ENCODE measurements around the gene ATXN2L.

The ATXN2L gene

DNA sequence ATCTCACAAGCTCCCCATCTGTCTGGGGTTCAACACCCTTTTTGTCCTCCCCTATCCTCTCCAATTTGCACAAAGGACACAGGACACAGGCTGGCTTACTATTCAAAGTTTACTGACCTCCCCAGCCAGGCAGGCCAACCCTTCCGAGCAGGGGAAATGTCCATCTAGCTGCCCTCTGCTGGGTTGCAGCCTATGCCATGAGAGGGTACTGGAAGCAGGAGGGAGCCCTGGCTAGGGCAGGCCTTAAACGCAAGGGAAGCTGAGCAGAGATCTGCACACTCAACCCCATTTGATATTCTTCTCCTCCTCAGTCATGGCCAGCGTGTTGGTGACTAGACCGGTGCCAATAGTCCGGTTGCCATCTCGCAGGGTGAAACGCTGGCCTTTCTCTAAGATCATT, 19.9 kb downstream of the ATXN2L start:
- no peaks in the 10 kb centered on the region for H3K27me3 ChIP-seq (ENCODE audit: control insufficient read depth, insufficient read depth, low read length)
- no peaks in the 10 kb centered on the region for H3K9me3 ChIP-seq (ENCODE audit: control insufficient read depth, low read length)
- no peak overlapping the region for H3K9ac ChIP-seq (ENCODE audit: low read length)
- peaks cover 21% of the 10 kb centered on the region for H3K4me1 ChIP-seq (ENCODE audit: control insufficient read depth, insufficient read depth, low read length)
- peaks cover 7% of the 10 kb centered on the region for H3K36me3 ChIP-seq (ENCODE audit: control insufficient read depth, insufficient read depth, low read length)
- no peak overlapping the region for H3K4me3 ChIP-seq (ENCODE audit: low read length)

DNA sequence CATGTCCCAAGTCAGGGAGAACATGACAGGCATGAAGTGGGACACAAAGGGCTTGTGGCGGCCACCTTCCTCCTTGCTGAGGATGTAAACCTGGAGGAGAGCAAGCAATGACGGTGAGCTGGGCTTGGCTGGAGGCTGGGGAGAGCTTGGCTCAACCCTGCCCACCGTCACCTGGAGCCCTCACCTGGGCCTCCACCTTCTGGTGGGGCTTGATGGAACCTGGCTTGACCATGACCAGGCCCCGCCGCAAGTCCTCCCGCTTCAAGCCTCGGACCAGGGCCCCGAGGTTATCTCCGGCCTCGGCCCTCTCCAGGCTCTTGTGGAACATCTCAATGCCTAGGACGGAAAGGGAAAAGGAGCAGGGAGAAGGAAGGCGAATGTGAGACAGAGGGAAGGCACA, 21.0 kb downstream of the ATXN2L start:
- no peak overlapping the region for H3K4me3 ChIP-seq (ENCODE audit: low read length)
- peaks cover 21% of the 10 kb centered on the region for H3K4me1 ChIP-seq (ENCODE audit: control insufficient read depth, insufficient read depth, low read length)
- no peak overlapping the region for H3K9ac ChIP-seq (ENCODE audit: low read length)
- no peaks in the 10 kb centered on the region for H3K27me3 ChIP-seq (ENCODE audit: control insufficient read depth, insufficient read depth, low read length)
- peaks cover 7% of the 10 kb centered on the region for H3K36me3 ChIP-seq (ENCODE audit: control insufficient read depth, insufficient read depth, low read length)
- H3K9me3 ChIP-seq (ENCODE audit: control insufficient read depth, low read length): no peaks in the 10 kb centered on the region

DNA sequence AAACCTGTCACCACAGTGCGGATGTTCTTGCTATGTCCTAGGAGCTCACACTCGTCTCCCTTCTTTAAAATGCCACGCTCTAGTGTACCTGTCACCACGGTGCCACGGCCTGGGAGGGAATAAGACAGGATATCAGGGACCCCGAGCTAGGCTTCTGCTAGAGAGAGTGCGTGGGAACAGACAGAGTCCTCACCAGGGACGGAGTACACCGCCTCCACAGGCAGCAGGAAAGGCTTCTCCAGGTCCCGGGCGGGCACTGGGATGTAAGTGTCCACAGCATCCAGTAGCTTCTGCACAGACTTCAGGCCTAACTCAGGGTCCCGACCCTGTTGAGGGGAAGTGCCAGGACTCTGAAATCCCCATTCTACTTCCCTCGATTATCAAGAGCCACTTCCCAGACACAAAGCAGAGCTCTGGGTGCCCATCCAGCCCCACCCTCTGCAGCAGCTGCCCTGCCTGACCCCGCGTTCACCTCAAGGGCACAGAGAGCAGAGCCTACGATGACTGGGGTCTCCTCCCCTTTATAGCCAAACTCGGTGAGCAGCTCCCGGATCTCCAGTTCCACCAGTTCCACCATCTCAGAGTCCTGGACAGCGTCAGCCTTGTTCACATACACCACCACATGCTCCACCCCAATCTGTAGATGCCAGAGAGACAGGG, 21.6 kb downstream of the ATXN2L start:
- Histone ChIP-seq H3K4me3 (ENCODE audit: low read length) (no peak overlapping the region), H3K9ac (ENCODE audit: low read length) (no peak overlapping the region)

DNA sequence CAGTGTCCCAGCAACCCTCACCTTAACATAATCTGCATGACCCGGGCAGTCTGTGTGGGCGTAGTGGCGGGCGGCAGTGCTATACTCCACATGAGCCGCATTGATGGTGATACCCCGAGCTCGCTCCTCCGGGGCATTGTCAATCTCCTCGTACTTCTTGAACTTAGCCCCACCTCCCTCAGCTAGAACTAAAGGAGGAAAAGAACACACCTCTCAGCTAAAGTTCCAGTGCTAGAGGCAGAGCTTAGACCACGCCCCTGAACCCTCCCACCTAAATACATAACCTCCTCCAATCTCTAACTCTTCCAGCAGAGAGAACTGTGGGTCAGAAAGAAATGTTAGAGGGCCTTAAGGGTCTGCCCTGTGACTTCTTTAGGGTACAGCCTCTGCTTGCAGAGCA, 22.5 kb downstream of the ATXN2L start:
- peak overlapping the region; percentile 92 for H3K9ac ChIP-seq (ENCODE audit: low read length)
- no peaks in the 10 kb centered on the region for H3K9me3 ChIP-seq (ENCODE audit: control insufficient read depth, low read length)
- H3K4me3 ChIP-seq (ENCODE audit: low read length): peak overlapping the region; percentile 89
- peaks cover 21% of the 10 kb centered on the region for H3K4me1 ChIP-seq (ENCODE audit: control insufficient read depth, insufficient read depth, low read length)
- peaks cover 7% of the 10 kb centered on the region for H3K36me3 ChIP-seq (ENCODE audit: control insufficient read depth, insufficient read depth, low read length)
- no peaks in the 10 kb centered on the region for H3K27me3 ChIP-seq (ENCODE audit: control insufficient read depth, insufficient read depth, low read length)

More for the DNA sequence above, 21.6 kb downstream of the ATXN2L start:
- Histone ChIP-seq H3K9me3 (ENCODE audit: control insufficient read depth, low read length) (no peaks in the 10 kb centered on the region), H3K4me1 (ENCODE audit: control insufficient read depth, insufficient read depth, low read length) (peaks cover 21% of the 10 kb centered on the region), H3K27me3 (ENCODE audit: control insufficient read depth, insufficient read depth, low read length) (no peaks in the 10 kb centered on the region), H3K36me3 (ENCODE audit: control insufficient read depth, insufficient read depth, low read length) (peaks cover 7% of the 10 kb centered on the region)

DNA sequence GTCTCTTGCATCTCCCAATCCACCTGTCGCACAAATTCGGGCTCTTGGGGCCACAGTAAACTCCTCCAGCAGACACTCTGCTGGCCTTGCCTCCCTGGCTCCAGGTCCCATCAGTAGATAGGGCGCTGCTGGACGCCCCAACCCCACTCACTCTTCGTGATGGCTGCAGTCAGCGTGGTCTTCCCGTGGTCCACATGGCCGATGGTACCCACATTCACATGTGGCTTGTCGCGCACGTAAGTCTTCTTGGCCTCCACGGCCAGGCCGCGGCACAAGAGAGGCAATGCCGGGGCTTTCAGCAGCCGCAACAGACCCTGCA, 22.9 kb downstream of the ATXN2L start:
- Histone ChIP-seq H3K4me1 (ENCODE audit: control insufficient read depth, insufficient read depth, low read length) (peaks cover 21% of the 10 kb centered on the region), H3K9me3 (ENCODE audit: control insufficient read depth, low read length) (no peaks in the 10 kb centered on the region), H3K27me3 (ENCODE audit: control insufficient read depth, insufficient read depth, low read length) (no peaks in the 10 kb centered on the region), H3K9ac (ENCODE audit: low read length) (peak overlapping the region; percentile 92), H3K4me3 (ENCODE audit: low read length) (peak overlapping the region; percentile 89), H3K36me3 (ENCODE audit: control insufficient read depth, insufficient read depth, low read length) (peaks cover 7% of the 10 kb centered on the region)

DNA sequence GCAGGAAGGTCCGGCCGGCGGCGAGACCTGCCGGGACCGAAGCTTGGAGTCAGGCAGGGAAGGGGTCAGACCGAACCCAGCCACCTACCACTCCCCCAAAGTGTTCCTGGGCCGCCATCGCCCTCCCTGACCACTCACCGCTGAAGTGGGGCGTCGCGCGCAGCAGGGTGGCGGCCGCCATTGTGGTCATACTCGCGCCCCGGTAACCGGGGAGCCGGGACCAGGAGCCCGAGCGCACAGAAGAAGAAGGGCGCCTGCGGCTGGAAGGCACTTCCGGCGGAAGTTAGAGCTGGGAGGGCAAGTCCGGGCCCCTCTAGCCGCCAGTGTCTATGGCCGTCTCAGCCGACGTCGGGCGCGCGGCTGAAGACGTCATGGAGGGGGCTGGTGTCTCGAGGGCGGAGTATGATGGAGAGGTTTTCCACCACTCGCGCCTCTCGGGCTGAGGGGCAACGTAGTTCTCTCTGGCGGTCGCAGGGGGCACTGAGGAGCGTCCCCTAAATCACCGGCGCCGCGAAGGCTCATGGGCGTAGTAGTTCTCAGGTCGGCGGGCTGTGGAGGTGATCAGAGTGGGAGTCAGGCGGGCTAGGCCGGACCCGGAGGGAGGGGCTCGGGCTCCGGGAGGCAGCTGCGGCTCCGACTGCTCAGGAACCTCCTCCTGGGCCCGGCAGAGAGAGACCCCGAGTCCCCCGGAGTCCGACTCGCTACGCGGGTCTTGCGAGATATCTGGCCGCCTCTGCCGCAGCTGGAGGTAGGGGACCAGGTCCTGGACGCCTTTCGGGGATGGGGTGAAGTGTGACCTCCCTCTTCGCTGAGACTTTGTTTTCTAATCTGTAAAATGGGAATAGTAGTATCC, 23.5 kb downstream of the ATXN2L start, which contains the start of gene TUFM:
TUFM (minus strand) TSS at position 269 of the 853 bp plus-strand sequence; CDS start at position 190, 79 bp downstream.
- Histone ChIP-seq H3K9ac (ENCODE audit: low read length) (peak within 1 kb of the TSS; percentile 92), H3K4me1 (ENCODE audit: control insufficient read depth, insufficient read depth, low read length) (peaks cover 21% of the 10 kb centered on the region), H3K9me3 (ENCODE audit: control insufficient read depth, low read length) (no peaks in the 10 kb centered on the region), H3K4me3 (ENCODE audit: low read length) (peak within 1 kb of the TSS; percentile 89), H3K27me3 (ENCODE audit: control insufficient read depth, insufficient read depth, low read length) (no peaks in the 10 kb centered on the region), H3K36me3 (ENCODE audit: control insufficient read depth, insufficient read depth, low read length) (peaks cover 7% of the 10 kb centered on the region)

DNA sequence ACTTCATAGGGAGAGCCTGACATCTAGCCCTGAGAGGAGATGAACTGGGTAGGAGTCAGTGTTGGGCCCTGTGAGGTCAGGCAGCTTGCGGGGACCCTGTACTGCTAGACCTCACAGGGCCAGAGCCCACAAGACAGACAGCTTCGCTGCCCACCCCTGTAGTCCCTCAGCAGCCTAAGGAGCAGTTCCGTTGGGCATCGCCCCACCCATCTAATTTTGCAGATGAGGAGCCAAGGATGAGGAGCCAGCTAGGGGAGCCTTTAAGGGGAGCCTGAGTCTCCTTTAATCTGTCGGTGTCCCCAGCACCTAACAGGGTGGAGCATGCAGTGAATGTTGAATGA, 24.1 kb downstream of the ATXN2L start:
- peak overlapping the region; percentile 62 for H3K4me3 ChIP-seq (ENCODE audit: low read length)
- H3K4me1 ChIP-seq (ENCODE audit: control insufficient read depth, insufficient read depth, low read length): peaks cover 21% of the 10 kb centered on the region
- peak overlapping the region; percentile 92 for H3K9ac ChIP-seq (ENCODE audit: low read length)
- peaks cover 7% of the 10 kb centered on the region for H3K36me3 ChIP-seq (ENCODE audit: control insufficient read depth, insufficient read depth, low read length)
- H3K27me3 ChIP-seq (ENCODE audit: control insufficient read depth, insufficient read depth, low read length): no peaks in the 10 kb centered on the region
- H3K9me3 ChIP-seq (ENCODE audit: control insufficient read depth, low read length): no peaks in the 10 kb centered on the region

DNA sequence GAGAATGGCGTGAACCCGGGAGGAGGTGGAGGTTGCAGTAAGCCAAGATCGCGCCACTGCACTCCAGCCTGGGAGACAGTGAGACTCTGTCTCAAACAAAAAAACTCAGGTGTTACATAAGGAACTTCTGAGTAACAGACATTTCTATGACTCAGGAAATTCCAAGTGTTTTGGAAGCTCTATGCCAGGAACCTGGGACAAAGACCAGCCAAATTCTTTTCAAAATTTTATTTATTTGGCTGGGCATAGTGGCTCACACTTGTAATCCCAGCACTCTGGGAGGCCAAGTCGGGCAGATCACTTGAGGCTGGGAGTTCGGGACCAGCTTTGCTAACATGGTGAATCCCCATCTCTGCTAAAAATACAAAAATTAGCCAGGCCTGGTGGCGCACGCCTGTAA, 35.6 kb downstream of the ATXN2L start:
- H3K4me3 ChIP-seq (ENCODE audit: low read length): no peak overlapping the region
- H3K9me3 ChIP-seq (ENCODE audit: control insufficient read depth, low read length): no peaks in the 10 kb centered on the region
- H3K36me3 ChIP-seq (ENCODE audit: control insufficient read depth, insufficient read depth, low read length): no peaks in the 10 kb centered on the region
- H3K9ac ChIP-seq (ENCODE audit: low read length): no peak overlapping the region
- no peaks in the 10 kb centered on the region for H3K27me3 ChIP-seq (ENCODE audit: control insufficient read depth, insufficient read depth, low read length)
- H3K4me1 ChIP-seq (ENCODE audit: control insufficient read depth, insufficient read depth, low read length): no peaks in the 10 kb centered on the region

DNA sequence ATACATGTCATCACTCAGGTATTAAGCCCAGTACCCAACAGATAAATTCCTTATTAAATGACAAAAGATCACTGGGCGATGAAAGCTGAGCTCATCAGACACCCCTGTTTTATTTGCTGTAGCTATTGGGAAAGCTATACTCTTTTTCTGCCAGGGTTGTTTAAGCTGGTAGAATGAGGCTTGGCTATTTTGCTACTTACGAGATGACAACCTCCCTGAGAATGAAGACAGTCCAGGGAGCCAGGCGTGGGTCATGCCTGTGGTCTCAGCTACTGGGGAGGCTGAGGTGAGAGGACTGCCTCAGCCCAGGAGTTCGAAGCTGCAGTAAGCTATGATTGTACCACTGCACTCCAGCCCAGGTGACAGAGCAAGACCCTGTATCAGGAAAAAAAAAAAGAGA, 36.5 kb downstream of the ATXN2L start:
- H3K4me3 ChIP-seq (ENCODE audit: low read length): no peak overlapping the region
- H3K36me3 ChIP-seq (ENCODE audit: control insufficient read depth, insufficient read depth, low read length): no peaks in the 10 kb centered on the region
- H3K27me3 ChIP-seq (ENCODE audit: control insufficient read depth, insufficient read depth, low read length): no peaks in the 10 kb centered on the region
- H3K4me1 ChIP-seq (ENCODE audit: control insufficient read depth, insufficient read depth, low read length): peaks cover 1% of the 10 kb centered on the region
- no peaks in the 10 kb centered on the region for H3K9me3 ChIP-seq (ENCODE audit: control insufficient read depth, low read length)
- H3K9ac ChIP-seq (ENCODE audit: low read length): no peak overlapping the region

DNA sequence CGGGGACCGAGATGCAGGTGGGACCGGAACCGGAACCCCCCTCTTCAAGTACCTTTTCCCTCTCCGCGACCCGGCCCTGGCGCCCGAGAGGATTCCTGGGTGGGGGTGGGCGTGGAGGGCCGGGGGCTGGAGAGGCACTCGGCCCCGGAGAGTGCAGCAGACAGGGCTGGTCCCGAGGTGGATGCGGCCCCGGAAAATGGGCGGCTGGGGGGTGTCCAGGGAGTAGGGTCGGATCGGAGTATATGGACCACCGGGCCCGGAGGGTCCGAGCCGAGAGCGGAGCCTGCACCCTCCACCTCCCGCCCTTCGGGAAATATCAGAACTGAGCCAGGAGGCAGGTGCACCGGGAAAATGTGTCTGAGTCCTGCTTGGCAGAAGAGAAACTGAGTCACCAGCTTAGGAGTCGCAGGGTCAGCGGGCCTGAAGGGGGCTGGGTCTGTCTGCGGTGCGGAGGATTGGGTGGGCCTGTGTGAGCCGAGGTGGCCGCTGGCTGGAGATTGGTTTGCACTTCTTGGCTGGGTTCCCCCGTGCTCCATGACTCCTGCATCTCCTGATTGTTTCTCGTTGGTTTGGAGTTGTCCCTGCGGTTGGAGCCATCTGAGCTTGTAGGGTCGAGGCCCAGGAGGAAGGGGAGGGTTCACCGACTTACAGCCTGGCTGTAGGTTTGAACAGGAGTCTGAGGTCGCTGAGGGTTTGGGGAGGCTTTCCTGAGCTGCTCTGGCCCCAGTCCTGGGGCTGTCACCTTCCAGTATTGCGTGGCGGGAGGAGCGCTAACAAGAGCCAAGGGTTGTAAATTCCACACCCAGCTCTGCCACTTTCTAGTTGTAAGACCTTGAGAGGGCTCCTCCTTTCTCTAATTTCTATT, 41.4 kb downstream of the ATXN2L start:
- Histone ChIP-seq H3K27me3 (ENCODE audit: control insufficient read depth, insufficient read depth, low read length) (no peaks in the 10 kb centered on the region), H3K36me3 (ENCODE audit: control insufficient read depth, insufficient read depth, low read length) (peaks cover 5% of the 10 kb centered on the region), H3K9ac (ENCODE audit: low read length) (peak overlapping the region; percentile 97), H3K4me1 (ENCODE audit: control insufficient read depth, insufficient read depth, low read length) (peaks cover 14% of the 10 kb centered on the region), H3K4me3 (ENCODE audit: low read length) (peak overlapping the region; percentile 80), H3K9me3 (ENCODE audit: control insufficient read depth, low read length) (no peaks in the 10 kb centered on the region)

DNA sequence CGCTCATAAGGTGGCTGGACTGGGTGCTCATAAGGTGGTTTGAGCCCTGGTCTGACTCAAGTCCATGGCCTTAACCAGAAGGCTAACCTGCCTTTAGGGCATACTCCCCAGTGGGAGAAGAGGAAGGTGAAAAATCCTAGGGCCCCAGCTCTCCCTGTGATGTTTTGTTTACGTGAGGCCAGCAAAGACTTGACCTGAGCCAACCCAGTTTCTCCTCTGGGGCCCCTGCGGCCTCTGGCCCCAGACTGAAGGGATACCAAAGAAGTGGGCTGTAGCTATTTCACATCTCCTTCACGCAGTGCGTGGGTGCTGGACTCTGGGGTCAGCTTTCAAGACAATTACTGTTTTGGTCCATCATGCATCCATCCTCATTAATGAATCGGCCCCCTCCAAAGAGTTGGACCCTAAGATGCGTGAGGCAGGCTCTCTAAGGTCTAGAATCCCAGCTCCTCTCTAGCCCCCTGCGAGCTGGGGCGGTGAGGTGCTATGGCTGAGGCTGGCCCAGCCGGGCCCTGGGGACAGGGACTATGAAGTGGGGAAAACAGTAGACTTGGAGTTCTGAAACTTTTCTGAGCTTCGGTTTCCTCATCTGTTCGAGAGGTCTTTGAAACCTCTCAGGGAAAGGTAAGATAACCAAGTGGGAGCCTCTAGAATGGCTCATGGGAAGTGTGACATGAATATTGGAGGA, 42.3 kb downstream of the ATXN2L start:
- H3K4me1 ChIP-seq (ENCODE audit: control insufficient read depth, insufficient read depth, low read length): peaks cover 14% of the 10 kb centered on the region
- H3K27me3 ChIP-seq (ENCODE audit: control insufficient read depth, insufficient read depth, low read length): no peaks in the 10 kb centered on the region
- H3K36me3 ChIP-seq (ENCODE audit: control insufficient read depth, insufficient read depth, low read length): peaks cover 5% of the 10 kb centered on the region
- H3K4me3 ChIP-seq (ENCODE audit: low read length): no peak overlapping the region
- no peak overlapping the region for H3K9ac ChIP-seq (ENCODE audit: low read length)
- H3K9me3 ChIP-seq (ENCODE audit: control insufficient read depth, low read length): no peaks in the 10 kb centered on the region
